CD4-positive, alpha-beta T cell (primary cell): ENCODE data around the gene WT1. TPM values are rescaled to one million over a fixed set of nuclear protein-coding genes. Genes with fewer than 3 reads are reported as not detected.

ENCODE experiments used
- ATAC-seq: fragments of 200-7000 bp; cut with Tn5 transposase; one replicate; pipeline ENCODE4 v1.10.0; 2022; ENCODE audit warnings: mild to moderate bottlenecking; ENCODE audit not compliant: poor library complexity
- CTCF ChIA-PET: fragments of 350-600 bp; sonication (Branson Sonifier 250); formaldehyde crosslinking; loops from one replicate; lab custom pipeline; 2021; ENCODE audit warnings: antibody characterized with exemption, inconsistent platforms; lab: Charles Lee
- POLR2A ChIA-PET: fragments of 350-600 bp; sonication (Branson Sonifier 250); formaldehyde crosslinking; loops from one replicate; lab custom pipeline; 2021; ENCODE audit warnings: antibody characterized with exemption, inconsistent platforms; lab: Charles Lee
- DNase-seq, 14 experiments: peaks; one replicate each; pipeline ENCODE4 v3.0.0-alpha.2; 2013 to 2020; ENCODE audit warnings: mixed read lengths in 2 of 14
- H3K27ac ChIP-seq, 2 donors: one replicate each; pipeline versions ENCODE4 v1.5.1 to v1.7.0; 2013; ENCODE audit warnings: low read length in 2 of 2, low read depth in 1 of 2, mild to moderate bottlenecking in 1 of 2
- H3K27me3 ChIP-seq, 2 experiments: 1 replicate in 1 of 2; 2 replicates in 1 of 2; pipeline versions ENCODE4 v1.6.1 to v1.7.0; 2013; ENCODE audit warnings: low read length in 2 of 2, control low read depth in 1 of 2, mild to moderate bottlenecking in 1 of 2, moderate library complexity in 1 of 2; ENCODE audit not compliant: insufficient read depth in 2 of 2, control insufficient read depth in 1 of 2
- H3K36me3 ChIP-seq: one replicate; pipeline ENCODE4 v1.6.1; 2013; ENCODE audit warnings: low read length, control low read depth; ENCODE audit not compliant: insufficient read depth
- H3K4me1 ChIP-seq: one replicate; pipeline ENCODE4 v1.6.1; 2013; ENCODE audit warnings: low read length, control low read depth; ENCODE audit not compliant: insufficient read depth
- H3K4me3 ChIP-seq: one replicate; pipeline ENCODE4 v1.5.1; 2013; ENCODE audit warnings: mild to moderate bottlenecking, low read length, moderate library complexity
- H3K9me3 ChIP-seq, 2 experiments: 1 replicate in 1 of 2; 2 replicates in 1 of 2; pipeline versions ENCODE4 v1.6.1 to v1.7.0; 2013; ENCODE audit warnings: low read length in 2 of 2, mild to moderate bottlenecking in 2 of 2, control low read depth in 1 of 2, moderate library complexity in 1 of 2; ENCODE audit not compliant: control insufficient read depth in 1 of 2, insufficient read depth in 1 of 2
- H3K27ac Mint-ChIP-seq: one replicate; pipeline ENCODE4 v1.8.0; 2020; ENCODE audit warnings: mixed read lengths
- H3K27me3 Mint-ChIP-seq: one replicate; pipeline ENCODE4 v1.8.0; 2021; ENCODE audit warnings: mixed read lengths
- H3K36me3 Mint-ChIP-seq: one replicate; pipeline ENCODE4 v1.8.0; 2021; ENCODE audit warnings: low read depth, mixed read lengths
- H3K4me1 Mint-ChIP-seq: one replicate; pipeline ENCODE4 v1.8.0; 2021; ENCODE audit warnings: low read depth, mixed read lengths
- H3K4me3 Mint-ChIP-seq: one replicate; pipeline ENCODE4 v1.8.0; 2020; ENCODE audit warnings: mild to moderate bottlenecking, mixed read lengths
- H3K9me3 Mint-ChIP-seq: one replicate; pipeline ENCODE4 v1.8.0; 2020; ENCODE audit warnings: mixed read lengths
- intact Hi-C, 2 experiments: fragments of 100-400 bp; cut with DNase I in 1 of 2; cut with micrococcal nuclease in 1 of 2; formaldehyde crosslinking; loops; one replicate each; pipeline versions ENCODE4 v1.15.1 to v1.9.0; 2023 to 2025; cut with DNase I, micrococcal nuclease
- total RNA-seq, 174 experiments: library from RNA in 2 of 174; stranded (reverse) in 2 of 174; gene quantifications; one replicate each; pipeline ENCODE4 v1.2.3 and lab custom pipeline; 2021 to 2026
- TF ChIP-seq, protein P1 (sequence below): fragments of 200-600 bp; IDR thresholded peaks from one replicate; pipeline ENCODE4 v1.8.0; 2022; ENCODE audit warnings: antibody characterized with exemption, mild to moderate bottlenecking

The WT1 gene
- total RNA-seq, 2 experiments from 2014 or later, result not detected

DNA sequence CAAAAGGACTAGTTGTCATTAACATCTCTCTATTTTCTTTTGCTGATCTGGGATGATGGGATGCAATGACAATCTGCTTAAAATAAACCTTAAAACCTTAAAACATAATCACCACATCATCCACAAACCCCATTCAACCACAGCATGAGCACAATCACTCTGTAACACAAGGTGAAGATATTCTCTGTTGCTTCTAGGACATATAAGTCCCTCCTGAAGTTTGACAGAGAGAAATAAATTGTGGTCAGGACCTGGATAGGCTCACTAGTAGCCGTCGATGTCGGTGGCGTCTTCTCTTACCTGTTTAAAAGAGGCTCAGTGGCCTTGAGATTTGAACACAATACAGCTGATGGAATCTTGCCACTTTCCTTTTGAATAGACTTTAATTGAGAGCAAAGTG is 47.9 kb downstream of the WT1 start:
- H3K27ac ChIP-seq, result no peak overlapping the region
- CTCF ChIA-PET, result no interaction called here
- no peak overlapping the region for H3K4me3 ChIP-seq
- DNase-seq (no peak), ATAC-seq (no peak)
- H3K9me3 ChIP-seq, result no peaks in the 10 kb centered on the region
- Mint-ChIP-seq H3K36me3 (no peaks in the 10 kb centered on the region), H3K4me1 (no peaks in the 10 kb centered on the region), H3K9me3 (no peaks in the 10 kb centered on the region), H3K4me3 (no peak overlapping the region), H3K27me3 (peaks cover 16% of the 10 kb centered on the region), H3K27ac (no peak overlapping the region)
- TF ChIP-seq, protein P1, sequence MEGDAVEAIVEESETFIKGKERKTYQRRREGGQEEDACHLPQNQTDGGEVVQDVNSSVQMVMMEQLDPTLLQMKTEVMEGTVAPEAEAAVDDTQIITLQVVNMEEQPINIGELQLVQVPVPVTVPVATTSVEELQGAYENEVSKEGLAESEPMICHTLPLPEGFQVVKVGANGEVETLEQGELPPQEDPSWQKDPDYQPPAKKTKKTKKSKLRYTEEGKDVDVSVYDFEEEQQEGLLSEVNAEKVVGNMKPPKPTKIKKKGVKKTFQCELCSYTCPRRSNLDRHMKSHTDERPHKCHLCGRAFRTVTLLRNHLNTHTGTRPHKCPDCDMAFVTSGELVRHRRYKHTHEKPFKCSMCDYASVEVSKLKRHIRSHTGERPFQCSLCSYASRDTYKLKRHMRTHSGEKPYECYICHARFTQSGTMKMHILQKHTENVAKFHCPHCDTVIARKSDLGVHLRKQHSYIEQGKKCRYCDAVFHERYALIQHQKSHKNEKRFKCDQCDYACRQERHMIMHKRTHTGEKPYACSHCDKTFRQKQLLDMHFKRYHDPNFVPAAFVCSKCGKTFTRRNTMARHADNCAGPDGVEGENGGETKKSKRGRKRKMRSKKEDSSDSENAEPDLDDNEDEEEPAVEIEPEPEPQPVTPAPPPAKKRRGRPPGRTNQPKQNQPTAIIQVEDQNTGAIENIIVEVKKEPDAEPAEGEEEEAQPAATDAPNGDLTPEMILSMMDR, result no peak
- POLR2A ChIA-PET, result no interaction called here
- no peaks in the 10 kb centered on the region for H3K36me3 ChIP-seq
- intact Hi-C loops, result no loop called here
- peaks cover 0 to 6% of the 10 kb centered on the region in 2 experiments for H3K27me3 ChIP-seq
- no peaks in the 10 kb centered on the region for H3K4me1 ChIP-seq

DNA sequence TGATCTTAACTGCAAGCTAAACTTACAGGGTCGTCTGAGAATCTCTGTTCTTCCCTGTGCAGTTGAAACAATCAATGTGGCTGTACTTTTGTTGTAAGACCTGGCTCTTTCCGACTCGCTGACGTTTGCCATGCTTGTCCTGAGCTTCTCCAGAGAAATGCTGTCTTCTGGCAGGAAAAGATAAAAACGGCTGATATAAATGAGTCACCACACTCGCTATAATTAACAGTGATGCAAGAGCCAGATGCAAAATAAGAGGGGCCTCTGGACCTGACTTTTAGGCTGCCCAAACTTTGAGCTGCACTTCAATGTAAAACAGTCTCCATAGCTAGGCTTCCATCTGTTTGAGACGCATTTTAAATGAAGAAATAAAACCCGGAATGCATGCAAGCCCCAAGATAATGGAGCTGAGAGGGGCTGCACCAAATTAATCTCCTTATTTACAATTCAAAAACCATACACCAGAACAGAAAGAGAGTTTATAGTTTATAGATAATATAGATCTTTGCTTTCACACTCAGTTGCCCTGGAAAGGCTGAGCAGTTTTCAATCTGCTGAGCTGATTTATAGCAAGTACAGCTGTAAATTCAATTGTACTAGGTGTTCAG is 48.5 kb downstream of the WT1 start:
- H3K4me3 Mint-ChIP-seq, result no peak overlapping the region

DNA sequence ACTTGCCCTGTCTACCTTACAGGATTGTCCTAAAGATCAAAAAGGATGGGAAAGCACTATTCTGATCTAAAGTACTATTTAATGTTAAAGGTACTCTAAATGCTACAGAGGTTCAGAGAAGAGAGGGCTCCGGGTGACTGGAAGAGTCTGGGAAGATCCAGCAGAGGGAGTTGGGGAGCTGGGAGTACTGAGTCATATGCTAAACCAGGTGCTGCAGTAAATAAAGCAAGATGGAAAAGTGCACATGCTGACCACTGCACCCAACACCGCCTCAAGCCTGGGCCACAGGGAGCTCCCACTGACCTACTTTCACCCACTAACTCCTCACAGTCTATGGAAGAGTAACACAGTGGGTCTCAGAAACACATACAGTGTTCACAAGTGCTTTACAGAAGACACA is 49.3 kb downstream of the WT1 start:
- intact Hi-C loops, result no loop called here
- Histone ChIP-seq H3K4me1 (no peaks in the 10 kb centered on the region), H3K27me3 (peaks cover 0 to 6% of the 10 kb centered on the region in 2 experiments), H3K27ac (no peak overlapping the region), H3K36me3 (no peaks in the 10 kb centered on the region), H3K9me3 (no peaks in the 10 kb centered on the region), H3K4me3 (no peak overlapping the region)
- POLR2A ChIA-PET, result no interaction called here
- Mint-ChIP-seq H3K27me3 (peaks cover 16% of the 10 kb centered on the region), H3K27ac (no peak overlapping the region), H3K36me3 (no peaks in the 10 kb centered on the region), H3K4me3 (no peak overlapping the region), H3K9me3 (no peaks in the 10 kb centered on the region), H3K4me1 (no peaks in the 10 kb centered on the region)
- CTCF ChIA-PET, result no interaction called here
- no peak for ATAC-seq
- TF ChIP-seq, protein P1, result no peak
- DNase-seq, result peak in 1 of 14 experiments; percentile 2

More for the DNA sequence above, 48.5 kb downstream of the WT1 start:
- no peaks in the 10 kb centered on the region for H3K4me1 Mint-ChIP-seq
- ChIA-PET CTCF (no interaction called here), POLR2A (no interaction called here)
- H3K27me3 ChIP-seq, result peaks cover 0 to 6% of the 10 kb centered on the region in 2 experiments
- DNase-seq (no peak), ATAC-seq (no peak)
- H3K9me3 Mint-ChIP-seq, result no peaks in the 10 kb centered on the region
- no peak overlapping the region for H3K4me3 ChIP-seq
- no peak overlapping the region for H3K27ac ChIP-seq
- peaks cover 16% of the 10 kb centered on the region for H3K27me3 Mint-ChIP-seq
- H3K9me3 ChIP-seq, result no peaks in the 10 kb centered on the region
- H3K27ac Mint-ChIP-seq, result no peak overlapping the region
- H3K36me3 Mint-ChIP-seq, result no peaks in the 10 kb centered on the region
- TF ChIP-seq, protein P1, result no peak
- H3K36me3 ChIP-seq, result no peaks in the 10 kb centered on the region
- no peaks in the 10 kb centered on the region for H3K4me1 ChIP-seq
- intact Hi-C loops, result no loop called here
